ENCODE results near the gene FCSK.

Gene FCSK

DNA sequence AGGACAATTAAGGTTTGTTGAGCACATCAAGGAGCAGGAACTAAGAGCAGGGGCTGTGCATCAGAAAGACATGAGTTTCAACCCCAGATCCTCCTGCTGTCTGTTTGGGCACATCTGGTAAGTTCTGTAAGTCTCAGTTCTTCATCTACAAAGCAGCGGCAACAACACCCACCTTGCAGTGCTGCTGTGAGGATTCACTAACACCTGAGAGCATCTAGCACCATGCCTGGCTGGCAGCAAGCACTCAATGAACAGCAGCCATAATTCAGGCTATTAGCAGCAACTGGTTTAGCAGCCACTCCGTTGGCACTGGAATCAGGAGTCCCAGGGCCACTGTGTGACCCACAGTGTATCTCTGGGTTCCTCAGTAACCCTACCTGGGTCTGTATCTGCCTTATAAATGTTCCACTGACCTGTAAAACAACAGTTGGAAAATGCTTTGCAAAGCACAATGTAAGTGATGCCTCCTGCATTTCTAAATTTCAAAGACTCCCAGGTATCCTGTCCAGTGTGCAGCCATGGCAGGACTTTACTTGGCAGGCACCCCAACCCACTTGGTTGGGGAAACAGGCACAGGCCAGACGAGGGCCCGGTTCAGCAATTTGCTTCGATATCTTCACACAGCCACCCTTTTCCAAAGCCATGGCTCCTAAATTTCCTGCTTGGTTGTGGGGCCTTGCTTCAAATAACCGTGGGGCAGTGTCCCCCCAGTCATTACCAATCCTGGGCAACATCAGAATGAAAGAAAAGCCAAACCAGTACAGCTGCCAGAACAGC is 19.7 kb upstream of the FCSK start:
- no peak overlapping the region for H3K27ac ChIP-seq
- TF ChIP-seq CTCF (conservative IDR thresholded peaks at IDR 0.05): no peak

DNA sequence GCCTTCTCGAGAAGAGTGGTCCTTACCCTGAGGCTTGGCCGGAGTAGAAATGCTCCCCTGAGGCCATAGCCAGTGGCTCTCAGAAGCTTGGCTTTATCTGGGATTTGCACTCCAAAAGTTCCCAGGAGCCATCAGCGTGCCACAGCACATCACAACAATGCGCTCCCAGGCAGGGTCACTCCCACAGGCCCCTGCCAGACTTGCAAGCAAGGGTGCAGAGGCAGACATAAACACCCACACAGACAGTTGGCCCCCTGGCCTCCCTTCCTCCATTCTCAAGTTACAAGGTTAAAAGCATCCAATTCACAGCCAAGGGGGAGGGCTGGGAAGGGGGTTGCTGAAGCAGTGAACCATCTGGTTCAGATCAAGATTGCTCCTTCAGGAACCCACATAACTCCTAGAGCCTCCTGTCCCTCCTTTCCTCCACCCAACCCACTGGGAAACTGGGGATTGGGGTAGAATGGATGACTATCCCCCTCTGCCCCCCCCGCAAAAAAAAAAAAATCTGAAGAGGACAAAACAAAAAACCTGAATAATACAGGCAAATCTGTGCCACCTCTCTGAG is 17.3 kb upstream of the FCSK start:
- no peak for TF ChIP-seq CTCF (conservative IDR thresholded peaks at IDR 0.05)
- H3K27ac ChIP-seq: no peak overlapping the region

GRCh38 chr16:70437582-70438557 is 16.5 kb upstream of the FCSK start:
- TF ChIP-seq CTCF (conservative IDR thresholded peaks at IDR 0.05): no peak
- H3K27ac ChIP-seq: peak overlapping the region; percentile 83; the same call in 1 of the 2 replicates

DNA sequence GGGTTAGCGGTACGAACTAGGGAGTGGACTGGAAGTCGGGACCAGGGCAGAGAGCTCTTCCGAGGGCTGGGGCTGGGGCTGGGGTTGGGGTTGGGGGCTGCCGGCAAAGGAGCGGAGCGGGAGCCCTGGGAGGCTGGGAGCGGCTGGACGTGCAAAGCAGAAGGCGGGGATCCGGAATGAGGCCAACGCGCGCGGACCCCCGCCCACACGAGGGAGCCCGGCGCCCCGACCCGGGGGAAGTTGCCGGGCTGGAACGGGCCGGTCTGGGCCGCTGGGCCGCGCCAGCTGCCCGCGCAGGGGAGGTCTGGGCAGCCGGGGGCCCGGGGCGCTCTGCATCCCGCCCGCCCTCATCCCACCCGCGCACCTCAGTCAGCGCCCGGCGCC is 15.8 kb upstream of the FCSK start:
- H3K27ac ChIP-seq: peak overlapping the region; percentile 83
- no peak for TF ChIP-seq CTCF (conservative IDR thresholded peaks at IDR 0.05)

DNA sequence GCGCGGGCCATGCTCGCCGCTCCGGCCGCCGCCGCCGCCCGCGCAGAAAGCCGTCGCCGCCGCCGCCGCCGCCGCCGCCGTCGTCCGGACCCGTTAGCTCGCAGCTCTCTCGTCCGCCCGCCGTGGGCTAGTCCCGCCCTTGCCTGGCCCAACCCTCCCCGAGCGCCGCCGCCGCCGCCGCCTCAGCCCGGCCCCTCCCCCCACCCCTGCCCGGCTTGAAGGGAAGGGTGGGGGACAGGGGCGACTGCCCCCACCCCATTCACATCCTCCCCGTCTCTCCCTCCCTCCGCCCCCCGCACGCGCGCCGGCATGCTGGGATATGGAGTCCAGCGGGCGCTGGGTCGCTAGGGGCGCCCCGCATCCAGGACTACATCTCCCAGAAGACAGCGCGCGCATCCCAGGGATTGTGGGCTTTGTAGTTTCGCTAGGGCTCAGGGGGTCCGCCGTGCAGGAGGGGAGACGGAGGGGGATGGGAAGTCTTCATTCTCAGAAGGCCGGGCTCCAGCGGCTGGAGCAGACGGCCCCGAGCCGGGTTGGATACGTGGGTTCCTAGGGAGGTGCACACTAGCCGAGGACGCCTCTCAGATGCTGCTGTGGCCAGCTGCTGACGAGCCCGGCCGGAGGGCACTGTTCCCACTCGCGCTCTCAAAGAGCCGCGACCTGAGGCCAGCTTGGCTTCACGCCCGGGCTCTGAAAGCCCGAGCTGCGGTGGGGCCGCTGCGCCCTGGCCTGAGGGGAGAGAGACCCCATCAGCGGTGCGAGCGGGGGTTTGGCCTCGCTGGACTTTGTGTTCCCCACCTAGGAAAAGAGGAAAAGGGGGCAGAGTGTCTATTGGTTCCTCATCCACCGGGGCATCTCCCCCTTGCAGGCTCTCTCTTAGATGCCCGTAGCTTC is 15.2 kb upstream of the FCSK start, which contains the start of gene ST3GAL2:
ST3GAL2 (minus strand) TSS at position 132 of the 894 bp plus-strand sequence. CDS start 40,570 bp downstream, outside the sequence.
- no peak for TF ChIP-seq CTCF (conservative IDR thresholded peaks at IDR 0.05)
- peak within 1 kb of the TSS; percentile 83 for H3K27ac ChIP-seq

DNA sequence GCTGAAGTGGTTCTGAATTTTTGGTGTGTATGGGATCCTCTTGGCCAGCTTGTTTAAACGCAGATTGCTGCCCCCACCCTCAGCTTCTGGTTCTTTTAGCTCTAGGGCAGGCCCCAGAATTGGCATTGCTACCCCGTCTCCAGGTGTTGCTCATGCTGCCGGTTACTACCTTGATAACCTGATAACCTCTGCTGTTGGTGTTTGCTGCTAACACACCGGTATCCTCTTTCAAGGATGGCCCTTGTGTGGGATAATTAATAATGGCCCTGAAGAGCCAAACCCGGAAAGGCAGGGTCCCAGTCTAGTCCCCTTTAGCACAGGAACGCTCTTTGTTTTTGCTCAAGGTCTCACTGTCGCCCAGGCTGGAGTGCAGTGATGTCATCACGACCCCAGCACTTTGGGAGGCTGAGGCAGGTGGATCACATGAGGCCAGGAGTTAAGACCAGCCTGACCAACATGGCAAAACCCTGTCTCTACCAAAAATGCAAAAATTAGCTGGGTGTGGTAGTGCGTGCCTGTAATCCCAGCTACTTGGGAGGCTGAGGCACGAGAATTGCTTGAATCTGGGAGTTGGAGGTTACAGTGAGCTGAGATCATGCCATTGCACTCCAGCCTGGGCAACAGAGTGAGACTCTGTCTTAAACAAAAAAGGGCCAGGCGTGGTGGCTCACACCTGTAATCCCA is 14.2 kb upstream of the FCSK start:
- no peak for TF ChIP-seq CTCF (conservative IDR thresholded peaks at IDR 0.05)
- H3K27ac ChIP-seq: peak overlapping the region; percentile 83
